ENCODE data around the gene CEP41.

- TF ChIP-seq CTCF (IDR thresholded peaks at IDR 0.05) = no peak
- TF ChIP-seq POLR2A (IDR thresholded peaks at IDR 0.05) = no peak
Observed at GRCh38 chr7:130379019-130379418, 61.8 kb downstream of the CEP41 start.
